ENCODE data around the gene SH3PXD2B. TPM values are rescaled to one million over a fixed set of nuclear protein-coding genes. Genes with fewer than 3 reads are reported as not detected.

The SH3PXD2B gene
- total and polyA plus RNA-seq, 10 of the 15 experiments (the other 5 are each of a cell fraction or from before 2014, with no cell fraction given): 0.05 to 1.6 (median 0.57) TPM

DNA sequence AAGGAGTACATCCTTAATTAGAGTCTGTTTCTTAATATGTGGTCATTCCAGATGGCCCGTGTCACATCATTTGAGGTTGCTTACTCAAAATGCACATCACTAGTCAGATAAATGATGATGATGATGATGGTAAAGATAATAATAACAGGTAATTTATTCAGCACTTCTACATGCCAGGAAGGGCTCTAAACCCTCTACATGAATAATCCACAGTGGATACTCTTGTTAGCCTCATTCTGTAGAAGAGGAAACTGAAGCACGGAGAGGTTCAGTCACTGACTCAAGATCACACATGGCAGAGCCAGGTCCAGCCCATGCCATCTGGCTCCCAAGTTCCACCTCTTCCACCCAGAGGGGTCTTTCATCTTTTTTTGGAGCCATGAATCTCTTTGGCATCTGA, 11.7 kb downstream of the SH3PXD2B start:
- 48% methylated on average over 2 of the region's 2 CpGs for WGBS (ENCODE audit: insufficient coverage, insufficient replicate concordance, low lambda C conversion rate, missing lambda C conversion rate)
- no peak overlapping the region for H3K4me3 ChIP-seq
- BruUV-seq (replicated peaks): no TSS peak
- H3K4me2 ChIP-seq (ENCODE audit: control insufficient read depth, insufficient read depth): no peak overlapping the region
- no peak overlapping the region for H2AFZ ChIP-seq (ENCODE audit: control insufficient read depth, low read depth, low read length)
- H3K27me3 ChIP-seq (replicated peaks in 1 of 2; ENCODE audit: control insufficient read depth in 2 of 2, insufficient read depth in 2 of 2, low read length in 1 of 2): peaks cover 3% of the 10 kb centered on the region in 2 experiments; a peak in 2 of 4 replicates
- no peaks in the 10 kb centered on the region for H3K4me1 ChIP-seq (ENCODE audit: control insufficient read depth, insufficient read depth, low read length)
- H3K9me3 ChIP-seq (replicated peaks; ENCODE audit: control insufficient read depth, insufficient read depth, low read length): no peaks in the 10 kb centered on the region; the same call in 2 of the 3 replicates
- intact Hi-C loops (cut with micrococcal nuclease; ENCODE audit: unreplicated experiment): no loop called here
- ATAC-seq: no peak
- TF ChIP-seq IRF4 (IDR thresholded peaks at IDR 0.05; ENCODE audit: low read depth, low read length): no peak
- no peak for TF ChIP-seq YBX1 (IDR thresholded peaks at IDR 0.05)
- TF ChIP-seq, protein P1, sequence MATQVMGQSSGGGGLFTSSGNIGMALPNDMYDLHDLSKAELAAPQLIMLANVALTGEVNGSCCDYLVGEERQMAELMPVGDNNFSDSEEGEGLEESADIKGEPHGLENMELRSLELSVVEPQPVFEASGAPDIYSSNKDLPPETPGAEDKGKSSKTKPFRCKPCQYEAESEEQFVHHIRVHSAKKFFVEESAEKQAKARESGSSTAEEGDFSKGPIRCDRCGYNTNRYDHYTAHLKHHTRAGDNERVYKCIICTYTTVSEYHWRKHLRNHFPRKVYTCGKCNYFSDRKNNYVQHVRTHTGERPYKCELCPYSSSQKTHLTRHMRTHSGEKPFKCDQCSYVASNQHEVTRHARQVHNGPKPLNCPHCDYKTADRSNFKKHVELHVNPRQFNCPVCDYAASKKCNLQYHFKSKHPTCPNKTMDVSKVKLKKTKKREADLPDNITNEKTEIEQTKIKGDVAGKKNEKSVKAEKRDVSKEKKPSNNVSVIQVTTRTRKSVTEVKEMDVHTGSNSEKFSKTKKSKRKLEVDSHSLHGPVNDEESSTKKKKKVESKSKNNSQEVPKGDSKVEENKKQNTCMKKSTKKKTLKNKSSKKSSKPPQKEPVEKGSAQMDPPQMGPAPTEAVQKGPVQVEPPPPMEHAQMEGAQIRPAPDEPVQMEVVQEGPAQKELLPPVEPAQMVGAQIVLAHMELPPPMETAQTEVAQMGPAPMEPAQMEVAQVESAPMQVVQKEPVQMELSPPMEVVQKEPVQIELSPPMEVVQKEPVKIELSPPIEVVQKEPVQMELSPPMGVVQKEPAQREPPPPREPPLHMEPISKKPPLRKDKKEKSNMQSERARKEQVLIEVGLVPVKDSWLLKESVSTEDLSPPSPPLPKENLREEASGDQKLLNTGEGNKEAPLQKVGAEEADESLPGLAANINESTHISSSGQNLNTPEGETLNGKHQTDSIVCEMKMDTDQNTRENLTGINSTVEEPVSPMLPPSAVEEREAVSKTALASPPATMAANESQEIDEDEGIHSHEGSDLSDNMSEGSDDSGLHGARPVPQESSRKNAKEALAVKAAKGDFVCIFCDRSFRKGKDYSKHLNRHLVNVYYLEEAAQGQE (IDR thresholded peaks at IDR 0.05; ENCODE audit: low read depth, low read length): no peak
- TF ChIP-seq, protein P2, sequence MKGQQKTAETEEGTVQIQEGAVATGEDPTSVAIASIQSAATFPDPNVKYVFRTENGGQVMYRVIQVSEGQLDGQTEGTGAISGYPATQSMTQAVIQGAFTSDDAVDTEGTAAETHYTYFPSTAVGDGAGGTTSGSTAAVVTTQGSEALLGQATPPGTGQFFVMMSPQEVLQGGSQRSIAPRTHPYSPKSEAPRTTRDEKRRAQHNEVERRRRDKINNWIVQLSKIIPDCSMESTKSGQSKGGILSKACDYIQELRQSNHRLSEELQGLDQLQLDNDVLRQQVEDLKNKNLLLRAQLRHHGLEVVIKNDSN (IDR thresholded peaks at IDR 0.05; ENCODE audit: borderline replicate concordance, extremely low read length, insufficient read depth, low read depth, low read length): no peak
- TF ChIP-seq, protein P3, sequence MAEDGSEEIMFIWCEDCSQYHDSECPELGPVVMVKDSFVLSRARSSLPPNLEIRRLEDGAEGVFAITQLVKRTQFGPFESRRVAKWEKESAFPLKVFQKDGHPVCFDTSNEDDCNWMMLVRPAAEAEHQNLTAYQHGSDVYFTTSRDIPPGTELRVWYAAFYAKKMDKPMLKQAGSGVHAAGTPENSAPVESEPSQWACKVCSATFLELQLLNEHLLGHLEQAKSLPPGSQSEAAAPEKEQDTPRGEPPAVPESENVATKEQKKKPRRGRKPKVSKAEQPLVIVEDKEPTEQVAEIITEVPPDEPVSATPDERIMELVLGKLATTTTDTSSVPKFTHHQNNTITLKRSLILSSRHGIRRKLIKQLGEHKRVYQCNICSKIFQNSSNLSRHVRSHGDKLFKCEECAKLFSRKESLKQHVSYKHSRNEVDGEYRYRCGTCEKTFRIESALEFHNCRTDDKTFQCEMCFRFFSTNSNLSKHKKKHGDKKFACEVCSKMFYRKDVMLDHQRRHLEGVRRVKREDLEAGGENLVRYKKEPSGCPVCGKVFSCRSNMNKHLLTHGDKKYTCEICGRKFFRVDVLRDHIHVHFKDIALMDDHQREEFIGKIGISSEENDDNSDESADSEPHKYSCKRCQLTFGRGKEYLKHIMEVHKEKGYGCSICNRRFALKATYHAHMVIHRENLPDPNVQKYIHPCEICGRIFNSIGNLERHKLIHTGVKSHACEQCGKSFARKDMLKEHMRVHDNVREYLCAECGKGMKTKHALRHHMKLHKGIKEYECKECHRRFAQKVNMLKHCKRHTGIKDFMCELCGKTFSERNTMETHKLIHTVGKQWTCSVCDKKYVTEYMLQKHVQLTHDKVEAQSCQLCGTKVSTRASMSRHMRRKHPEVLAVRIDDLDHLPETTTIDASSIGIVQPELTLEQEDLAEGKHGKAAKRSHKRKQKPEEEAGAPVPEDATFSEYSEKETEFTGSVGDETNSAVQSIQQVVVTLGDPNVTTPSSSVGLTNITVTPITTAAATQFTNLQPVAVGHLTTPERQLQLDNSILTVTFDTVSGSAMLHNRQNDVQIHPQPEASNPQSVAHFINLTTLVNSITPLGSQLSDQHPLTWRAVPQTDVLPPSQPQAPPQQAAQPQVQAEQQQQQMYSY (CRISPR knock-in tag; IDR thresholded peaks at IDR 0.05): no peak
- no peak for TF ChIP-seq CHD2 (IDR thresholded peaks at IDR 0.05; ENCODE audit: borderline replicate concordance, low read depth, low read length)
- no peak for TF ChIP-seq NR2C2 (IDR thresholded peaks at IDR 0.05; ENCODE audit: borderline replicate concordance, control insufficient read depth, insufficient read length, low read depth)
- no peak for TF ChIP-seq NFXL1 (IDR thresholded peaks at IDR 0.05; ENCODE audit: borderline replicate concordance)
- no peak for TF ChIP-seq SP1 (IDR thresholded peaks at IDR 0.05; ENCODE audit: low read depth, low read length)
- no peak for TF ChIP-seq MYB (IDR thresholded peaks at IDR 0.05; ENCODE audit: borderline replicate concordance, low read depth, low read length)
- no peak for TF ChIP-seq YY1 (IDR thresholded peaks at IDR 0.05; ENCODE audit: low read depth, low read length)
- no peaks in the 10 kb centered on the region for H3K36me3 ChIP-seq (ENCODE audit: control insufficient read depth in 2 of 2, insufficient read depth in 2 of 2, low read length in 1 of 2)
- no peak overlapping the region for H3K9ac ChIP-seq (ENCODE audit: control insufficient read depth, insufficient read depth, low read length)
- RAD21 ChIA-PET (ENCODE audit: unreplicated experiment): no interaction called here
- no peak for DNase-seq (ENCODE audit: low read depth, low spot score)
- in situ Hi-C loops (cut with MboI): no loop called here
- H3K79me2 ChIP-seq (ENCODE audit: control insufficient read depth, insufficient read depth, low read length): no peaks in the 10 kb centered on the region
- FAIRE-seq: no peak
- H3K27ac ChIP-seq (ENCODE audit: control insufficient read depth, insufficient read depth): no peak overlapping the region
- POLR2A ChIA-PET: no interaction called here
- no peaks in the 10 kb centered on the region for H4K20me1 ChIP-seq (ENCODE audit: control insufficient read depth, insufficient read depth)
- SMC1A ChIA-PET (ENCODE audit: uncharacterized antibody, unreplicated experiment): no interaction called here
- CTCF ChIA-PET: no interaction called here

All from GM12878 (cell line).